ENCODE data around the gene ZNF23.

DNA sequence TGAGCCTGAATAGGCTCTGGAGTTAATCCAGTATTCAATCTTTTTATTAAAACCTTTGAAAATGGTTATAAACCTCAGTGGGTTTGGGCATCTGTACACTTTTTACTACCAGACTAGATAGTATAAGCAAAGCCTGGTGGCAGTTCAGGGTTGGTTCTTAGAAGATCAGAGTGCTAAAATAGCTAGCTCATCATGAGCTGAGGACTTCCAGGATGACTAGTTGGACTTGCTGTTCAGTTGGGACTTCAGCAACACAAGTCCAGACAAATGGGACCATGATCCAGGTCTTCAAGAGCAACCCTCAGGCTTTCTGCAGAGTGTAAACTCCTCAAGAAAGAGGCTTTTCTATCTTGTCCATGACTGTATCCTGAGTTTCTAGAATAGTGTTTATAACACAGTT lies 28.3 kb upstream of the ZNF23 start:
- TF ChIP-seq CTCF (IDR thresholded peaks at IDR 0.05; ENCODE audit: low read depth, low read length) = no peak
- no peak for TF ChIP-seq EZH2phosphoT487 (IDR thresholded peaks at IDR 0.05; ENCODE audit: low read depth)

Measured in OCI-LY3 (cell line).